ENCODE measurements around the gene STT3B.

GRCh38 chr3:31590650-31591049 lies 57.9 kb downstream of the STT3B start:
- TF ChIP-seq, protein P1, sequence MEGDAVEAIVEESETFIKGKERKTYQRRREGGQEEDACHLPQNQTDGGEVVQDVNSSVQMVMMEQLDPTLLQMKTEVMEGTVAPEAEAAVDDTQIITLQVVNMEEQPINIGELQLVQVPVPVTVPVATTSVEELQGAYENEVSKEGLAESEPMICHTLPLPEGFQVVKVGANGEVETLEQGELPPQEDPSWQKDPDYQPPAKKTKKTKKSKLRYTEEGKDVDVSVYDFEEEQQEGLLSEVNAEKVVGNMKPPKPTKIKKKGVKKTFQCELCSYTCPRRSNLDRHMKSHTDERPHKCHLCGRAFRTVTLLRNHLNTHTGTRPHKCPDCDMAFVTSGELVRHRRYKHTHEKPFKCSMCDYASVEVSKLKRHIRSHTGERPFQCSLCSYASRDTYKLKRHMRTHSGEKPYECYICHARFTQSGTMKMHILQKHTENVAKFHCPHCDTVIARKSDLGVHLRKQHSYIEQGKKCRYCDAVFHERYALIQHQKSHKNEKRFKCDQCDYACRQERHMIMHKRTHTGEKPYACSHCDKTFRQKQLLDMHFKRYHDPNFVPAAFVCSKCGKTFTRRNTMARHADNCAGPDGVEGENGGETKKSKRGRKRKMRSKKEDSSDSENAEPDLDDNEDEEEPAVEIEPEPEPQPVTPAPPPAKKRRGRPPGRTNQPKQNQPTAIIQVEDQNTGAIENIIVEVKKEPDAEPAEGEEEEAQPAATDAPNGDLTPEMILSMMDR (IDR thresholded peaks at IDR 0.05): no peak
- no peak for TF ChIP-seq POLR2A (IDR thresholded peaks at IDR 0.05)
